ENCODE results near the gene SLC6A13.
A peak's percentile ranks its signal among the peaks of the same experiment; 100 is the strongest.
"Not testable (repeated sequence)": the region's sequence is repeated elsewhere in the genome, so short reads cannot be mapped to it uniquely, and the experiment has no call there.

The SLC6A13 gene

GRCh38 chr12:191541-191940, 71.1 kb downstream of the SLC6A13 start:
- TF ChIP-seq POLR2A (IDR thresholded peaks at IDR 0.05; ENCODE audit: extremely low read depth, insufficient read length) (no peak), CTCF (IDR thresholded peaks at IDR 0.05; ENCODE audit: low read depth, low read length) (no peak), MYC (IDR thresholded peaks at IDR 0.05; ENCODE audit: low read depth, low read length) (no peak), MAX (IDR thresholded peaks at IDR 0.05; ENCODE audit: low read depth, low read length) (no peak)
- no peak overlapping the region for H3K4me3 ChIP-seq (ENCODE audit: low read depth, low read length)
- no peak for DNase-seq (ENCODE audit: low read depth)

GRCh38 chr12:190881-191280, 71.8 kb downstream of the SLC6A13 start:
- no peak for TF ChIP-seq POLR2A (IDR thresholded peaks at IDR 0.05; ENCODE audit: extremely low read depth, insufficient read length)
- no peak for TF ChIP-seq CTCF (IDR thresholded peaks at IDR 0.05; ENCODE audit: low read depth, low read length)
- no peak for TF ChIP-seq MAX (IDR thresholded peaks at IDR 0.05; ENCODE audit: low read depth, low read length)
- TF ChIP-seq MYC (IDR thresholded peaks at IDR 0.05; ENCODE audit: low read depth, low read length), result no peak
- H3K4me3 ChIP-seq (ENCODE audit: low read depth, low read length), result no peak overlapping the region
- DNase-seq (ENCODE audit: low read depth), result no peak

GRCh38 chr12:189622-189962, 73.0 kb downstream of the SLC6A13 start:
- DNase-seq (ENCODE audit: low read depth), result no peak
- no peak for TF ChIP-seq MYC (IDR thresholded peaks at IDR 0.05; ENCODE audit: low read depth, low read length)
- TF ChIP-seq MAX (IDR thresholded peaks at IDR 0.05; ENCODE audit: low read depth, low read length), result no peak
- TF ChIP-seq CTCF (IDR thresholded peaks at IDR 0.05; ENCODE audit: low read depth, low read length), result no peak
- no peak overlapping the region for H3K4me3 ChIP-seq (ENCODE audit: low read depth, low read length)

- TF ChIP-seq MYC (IDR thresholded peaks at IDR 0.05; ENCODE audit: low read depth, low read length) (peak; percentile 74), POLR2A (IDR thresholded peaks at IDR 0.05; ENCODE audit: extremely low read depth, insufficient read length) (no peak), MAX (IDR thresholded peaks at IDR 0.05; ENCODE audit: low read depth, low read length) (peak; percentile 53), CTCF (IDR thresholded peaks at IDR 0.05; ENCODE audit: low read depth, low read length) (peak; percentile 49)
- peak; percentile 77 for DNase-seq (ENCODE audit: low read depth)
- H3K4me3 ChIP-seq (ENCODE audit: low read depth, low read length), result no peak overlapping the region
These were observed 73.6 kb downstream of the SLC6A13 start for GRCh38 chr12:188910-189621.

GRCh38 chr12:187986-188909, 74.4 kb downstream of the SLC6A13 start:
- not testable (repeated sequence) for H3K4me3 ChIP-seq (ENCODE audit: low read depth, low read length); DNase-seq (ENCODE audit: low read depth)

GRCh38 chr12:186006-186625, 76.5 kb downstream of the SLC6A13 start:
- DNase-seq (ENCODE audit: low read depth), result no peak
- TF ChIP-seq MAX (IDR thresholded peaks at IDR 0.05; ENCODE audit: low read depth, low read length) (no peak), POLR2A (IDR thresholded peaks at IDR 0.05; ENCODE audit: extremely low read depth, insufficient read length) (no peak), CTCF (IDR thresholded peaks at IDR 0.05; ENCODE audit: low read depth, low read length) (no peak), MYC (IDR thresholded peaks at IDR 0.05; ENCODE audit: low read depth, low read length) (no peak)
- H3K4me3 ChIP-seq (ENCODE audit: low read depth, low read length), result no peak overlapping the region
